GM12878 (cell line): ENCODE data around the gene SUPT4H1. TPM values are rescaled to one million over a fixed set of nuclear protein-coding genes. Genes with fewer than 3 reads are reported as not detected.

Source experiments
- ATAC-seq: fragments of 200-7000 bp; cut with Tn5 transposase; 3 replicates; pipeline ENCODE4 v1.9.1; 2020; ENCODE audit warnings: mild to moderate bottlenecking, moderate library complexity
- BruUV-seq: library from RNA; stranded (reverse); fragments of 400-500 nt; replicated peaks from 2 replicates; lab custom pipeline; 2021; lab: Mats Ljungman, UMichigan
- CTCF ChIA-PET: fragments of 300-600 bp; sonication (Branson Sonifier 250); formaldehyde crosslinking; extraction: SDS; loops from one replicate; lab custom pipeline; 2021; ENCODE audit warnings: inconsistent platforms; lab: Yijun Ruan, JAX
- POLR2A ChIA-PET: fragments of 350-600 bp; formaldehyde crosslinking; extraction: SDS; loops from one replicate; lab custom pipeline; 2021; ENCODE audit warnings: inconsistent platforms; lab: Charles Lee
- RAD21 ChIA-PET: fragments of 300-600 bp; sonication (Branson Sonifier 250); formaldehyde crosslinking; loops from one replicate; lab custom pipeline; 2023; ENCODE audit warnings: antibody characterized with exemption; ENCODE audit not compliant: unreplicated experiment; lab: Charles Lee
- SMC1A ChIA-PET: fragments of 300-600 bp; sonication (Branson Sonifier 250); formaldehyde crosslinking; loops from one replicate; lab custom pipeline; 2023; ENCODE audit not compliant: unreplicated experiment, uncharacterized antibody; lab: Charles Lee
- DNase-seq: peaks from one replicate; pipeline ENCODE4 v3.0.0-alpha.2; 2011; ENCODE audit warnings: low read depth, low spot score
- FAIRE-seq: peaks from 3 replicates; lab custom pipeline; 2011; peaks lifted over from hg19 to GRCh38; lab: Jason Lieb, UNC
- H2AFZ ChIP-seq: 2 replicates; pipeline ENCODE4 v1.6.0; 2011; ENCODE audit warnings: low read depth, low read length, control low read depth; ENCODE audit not compliant: control insufficient read depth
- H3K27ac ChIP-seq: 2 replicates; pipeline ENCODE4 v1.5.1; 2011; ENCODE audit warnings: control low read depth; ENCODE audit not compliant: control insufficient read depth, insufficient read depth
- H3K27me3 ChIP-seq, 2 experiments: replicated peaks in 1 of 2; 2 replicates each; pipeline versions ENCODE4 v1.6.0 to v1.6.1; 2011; ENCODE audit warnings: low read length in 1 of 2; ENCODE audit not compliant: control insufficient read depth in 2 of 2, insufficient read depth in 2 of 2
- H3K36me3 ChIP-seq, 2 experiments: 2 replicates each; pipeline ENCODE4 v1.5.1; 2011; ENCODE audit warnings: low read length in 1 of 2; ENCODE audit not compliant: control insufficient read depth in 2 of 2, insufficient read depth in 2 of 2
- H3K4me1 ChIP-seq: 2 replicates; pipeline ENCODE4 v1.6.1; 2011; ENCODE audit warnings: mild to moderate bottlenecking, low read length, moderate library complexity, mixed read lengths; ENCODE audit not compliant: control insufficient read depth, insufficient read depth
- H3K4me2 ChIP-seq: 2 replicates; pipeline ENCODE4 v1.6.0; 2011; ENCODE audit warnings: control low read depth; ENCODE audit not compliant: control insufficient read depth, insufficient read depth
- H3K4me3 ChIP-seq: fragments of 200-600 bp; sonication (generic); 2 replicates; pipeline ENCODE4 v1.5.1; 2016
- H3K79me2 ChIP-seq: 2 replicates; pipeline ENCODE4 v1.6.0; 2011; ENCODE audit warnings: low read length; ENCODE audit not compliant: control insufficient read depth, insufficient read depth
- H3K9ac ChIP-seq: 2 replicates; pipeline ENCODE4 v1.8.0; 2011; ENCODE audit warnings: low read length, control low read depth, mixed read lengths; ENCODE audit not compliant: control insufficient read depth, insufficient read depth
- H3K9me3 ChIP-seq: replicated peaks from 3 replicates; pipeline ENCODE4 v1.5.1; 2011; ENCODE audit warnings: mild to moderate bottlenecking, low read length; ENCODE audit not compliant: control insufficient read depth, insufficient read depth
- H4K20me1 ChIP-seq: 2 replicates; pipeline ENCODE4 v1.6.0; 2011; ENCODE audit not compliant: control insufficient read depth, insufficient read depth
- ATF7 ChIP-seq: fragments of 450-650 bp; IDR thresholded peaks from 2 replicates; pipeline ENCODE4 v1.6.1; 2016; ENCODE audit warnings: low read depth, mild to moderate bottlenecking
- BMI1 ChIP-seq: fragments of 450-650 bp; IDR thresholded peaks from 2 replicates; pipeline ENCODE4 v1.6.1; 2016; ENCODE audit warnings: mild to moderate bottlenecking, moderate library complexity, borderline replicate concordance
- CHD2 ChIP-seq: IDR thresholded peaks from 2 replicates; pipeline ENCODE4 v1.6.1; 2011; ENCODE audit warnings: low read depth, low read length, improper control_type of control experiment, borderline replicate concordance
- EP300 ChIP-seq, 2 experiments: fragments of 150-350 bp in 1 of 2; IDR thresholded peaks; 2 replicates each; pipeline ENCODE4 v1.6.1; 2011 to 2012; ENCODE audit warnings: low read depth in 2 of 2, low read length in 2 of 2, borderline replicate concordance in 1 of 2, improper control_type of control experiment in 1 of 2, inconsistent platforms in 1 of 2; ENCODE audit not compliant: control insufficient read depth in 1 of 2
- HDAC2 ChIP-seq: fragments of 200-600 bp; sonication (generic); IDR thresholded peaks from 2 replicates; pipeline ENCODE4 v1.6.1; 2017
- JUNB ChIP-seq: IDR thresholded peaks from 2 replicates; pipeline ENCODE4 v1.6.1; 2016; ENCODE audit warnings: antibody characterized with exemption, mild to moderate bottlenecking
- JUND ChIP-seq: IDR thresholded peaks from 2 replicates; pipeline ENCODE4 v1.6.1; 2012; ENCODE audit warnings: low read depth, mild to moderate bottlenecking, low read length, improper control_type of control experiment, moderate library complexity
- MXI1 ChIP-seq: fragments of 150-350 bp; IDR thresholded peaks from 2 replicates; pipeline ENCODE4 v1.6.1; 2011; ENCODE audit warnings: low read depth, mild to moderate bottlenecking, inconsistent platforms, low read length, improper control_type of control experiment
- NFYB ChIP-seq: IDR thresholded peaks from 2 replicates; pipeline ENCODE4 v1.6.1; 2011; ENCODE audit warnings: low read depth, mild to moderate bottlenecking, low read length, improper control_type of control experiment, moderate library complexity; ENCODE audit not compliant: insufficient read depth
- POLR2A ChIP-seq: IDR thresholded peaks from 2 replicates; pipeline ENCODE4 v1.6.1; 2011; ENCODE audit warnings: low read depth, mild to moderate bottlenecking, low read length
- SMAD5 ChIP-seq: IDR thresholded peaks from 2 replicates; pipeline ENCODE4 v1.6.1; 2016; ENCODE audit warnings: antibody characterized with exemption, low read depth
- SPI1 ChIP-seq: IDR thresholded peaks from 2 replicates; pipeline ENCODE4 v1.6.1; 2011; ENCODE audit warnings: low read depth, mild to moderate bottlenecking, low read length, moderate library complexity, borderline replicate concordance; ENCODE audit not compliant: insufficient read depth
- SUZ12 ChIP-seq: fragments of 200-600 bp; sonication (generic); IDR thresholded peaks from one replicate; pipeline ENCODE4 v1.6.1; 2018; ENCODE audit warnings: antibody characterized with exemption, mild to moderate bottlenecking; ENCODE audit not compliant: unreplicated experiment
- YBX1 ChIP-seq: fragments of 450-650 bp; IDR thresholded peaks from 2 replicates; pipeline ENCODE4 v1.6.1; 2016; ENCODE audit warnings: antibody characterized with exemption
- ZSCAN29 ChIP-seq: fragments of 450-650 bp; IDR thresholded peaks from 2 replicates; pipeline ENCODE4 v1.6.1; 2017; ENCODE audit warnings: mild to moderate bottlenecking, moderate library complexity
- WGBS: methylation state at CpG from one replicate; pipeline ENCODE4 v1.1.6; 2016; ENCODE audit warnings: low lambda C conversion rate; ENCODE audit not compliant: insufficient replicate concordance, insufficient coverage; ENCODE audit errors: missing lambda C conversion rate; 5-methylcytosine and 5-hydroxymethylcytosine counted together
- in situ Hi-C: fragments of 300-500 bp; cut with MboI; formaldehyde crosslinking; loops from 9 replicates; pipeline ENCODE4 v1.14.3; 2018; ENCODE audit warnings: mixed read lengths
- intact Hi-C: fragments of 100-400 bp; cut with micrococcal nuclease; formaldehyde crosslinking; loops from one replicate; pipeline ENCODE4 v1.14.2; 2022; ENCODE audit not compliant: unreplicated experiment
- polyA plus RNA-seq, 11 experiments: library from polyadenylated mRNA; depleted of rRNA in 4 of 11; unstranded in 6 of 11; stranded (reverse) in 5 of 11; fragments of >200 nt; fragmentation: Nextera tagmentation in 4 of 11; fragmentation: Illumina TruSeq in 1 of 11; extraction: Ambion mirVana in 4 of 11; extraction: Trizol in 1 of 11; gene quantifications; 1 replicate in 1 of 11; 2 replicates in 10 of 11; pipeline versions ENCODE4 v1.2.1 to v1.2.3, GENCODE V29; 2011 to 2016; ENCODE audit warnings: inconsistent platforms in 2 of 11, missing spikeins in 2 of 11, low read depth in 1 of 11
- total RNA-seq, 4 experiments: library from RNA; depleted of rRNA in 3 of 4; stranded (reverse); fragments of >200 nt in 3 of 4; fragmentation: Illumina TruSeq in 1 of 4; extraction: Trizol in 1 of 4; gene quantifications; 2 replicates each; pipeline versions ENCODE4 v1.2.1 to v1.2.3, GENCODE V29; 2013 to 2021
- TF ChIP-seq, protein P1 (sequence below): fragments of 450-650 bp; conservative IDR thresholded peaks from 2 replicates; pipeline ENCODE4 v1.6.1; 2017; ENCODE audit warnings: mild to moderate bottlenecking, moderate library complexity
- TF ChIP-seq, protein P2 (sequence below): fragments of 450-650 bp; IDR thresholded peaks from 2 replicates; pipeline ENCODE4 v1.6.1; 2016; ENCODE audit warnings: mild to moderate bottlenecking, moderate library complexity, borderline replicate concordance

Gene SUPT4H1
- total and polyA plus RNA-seq, 10 of the 15 experiments (the other 5 are each of a cell fraction or from before 2014, with no cell fraction given): 83.8 to 293 (median 128) TPM

DNA sequence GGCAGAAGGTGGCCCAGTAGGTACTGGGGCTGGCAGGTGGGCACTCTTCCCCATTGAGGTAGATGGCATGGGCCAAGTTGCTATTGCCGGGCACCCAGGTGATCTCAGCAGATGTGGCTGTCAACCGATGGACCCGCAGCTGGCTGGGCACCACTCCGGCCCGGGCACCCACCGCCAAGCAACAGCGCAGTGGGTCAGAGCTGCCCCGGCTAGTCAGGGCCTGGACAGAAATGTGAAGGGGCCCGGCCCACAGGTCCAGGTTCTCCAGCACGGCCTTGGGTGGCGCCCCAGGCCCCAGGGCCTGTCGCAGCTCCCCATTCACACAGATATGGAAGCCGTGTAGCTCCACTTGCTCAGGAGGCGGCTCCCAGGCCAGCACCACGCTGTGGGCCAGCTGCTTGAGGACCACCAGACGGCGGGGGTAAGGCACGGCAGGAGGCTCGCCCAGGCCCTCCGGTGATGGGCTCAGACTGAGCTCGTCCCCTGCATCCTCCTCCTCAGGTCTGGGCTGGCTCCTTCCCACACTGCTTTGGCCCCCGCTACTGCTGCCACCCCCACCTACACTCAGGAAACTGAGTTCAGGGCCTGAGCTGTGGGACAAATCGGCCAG is 39.9 kb downstream of the SUPT4H1 start:
- Histone ChIP-seq H3K27ac (no peak overlapping the region), H3K27me3 (no peaks in the 10 kb centered on the region), H3K4me3 (no peak overlapping the region), H4K20me1 (no peaks in the 10 kb centered on the region), H3K9ac (no peak overlapping the region), H2AFZ (no peak overlapping the region), H3K9me3 (no peaks in the 10 kb centered on the region), H3K4me2 (no peak overlapping the region), H3K79me2 (no peaks in the 10 kb centered on the region), H3K36me3 (0 out of 4 replicates have a peak, but pooled peaks cover 0 to 1% of the 10 kb centered on the region in 2 experiments), H3K4me1 (no peaks in the 10 kb centered on the region)
- no peak for ATAC-seq
- CTCF ChIA-PET: interaction anchor here (0.6 to 6.5 kb wide), 3 partner anchors 8 to 693 kb away, joined by 3 to 163 read pairs (median 56); no protein-coding TSS in a partner anchor
- RAD21 ChIA-PET: interaction anchor here (1.0 kb wide), 1 partner anchor 33 kb away, joined by 6 read pairs; no protein-coding TSS in a partner anchor
- no peak for DNase-seq
- intact Hi-C loops (no loop called here), in situ Hi-C loops (no loop called here)
- POLR2A ChIA-PET: no interaction called here
- FAIRE-seq: no peak
- no TSS peak for BruUV-seq
- SMC1A ChIA-PET: interaction anchor here (12.9 kb wide), 1 partner anchor 32 kb away, joined by 249 read pairs; no protein-coding TSS in a partner anchor
- 76% methylated on average over 22 of the region's 23 CpGs for WGBS
- TF ChIP-seq MXI1 (no peak), YBX1 (no peak), BMI1 (no peak), ZSCAN29 (no peak), POLR2A (no peak), ATF7 (no peak), SUZ12 (no peak), JUNB (no peak), JUND (no peak), SMAD5 (no peak), HDAC2 (no peak), EP300 (IDR thresholded peaks at IDR 0.05; ENCODE audit: borderline replicate concordance in 1 of 2, control insufficient read depth in 1 of 2, low read depth in 2 of 2, low read length in 2 of 2) (no peak), CHD2 (no peak), SPI1 (no peak), NFYB (no peak)
- TF ChIP-seq, protein P1, sequence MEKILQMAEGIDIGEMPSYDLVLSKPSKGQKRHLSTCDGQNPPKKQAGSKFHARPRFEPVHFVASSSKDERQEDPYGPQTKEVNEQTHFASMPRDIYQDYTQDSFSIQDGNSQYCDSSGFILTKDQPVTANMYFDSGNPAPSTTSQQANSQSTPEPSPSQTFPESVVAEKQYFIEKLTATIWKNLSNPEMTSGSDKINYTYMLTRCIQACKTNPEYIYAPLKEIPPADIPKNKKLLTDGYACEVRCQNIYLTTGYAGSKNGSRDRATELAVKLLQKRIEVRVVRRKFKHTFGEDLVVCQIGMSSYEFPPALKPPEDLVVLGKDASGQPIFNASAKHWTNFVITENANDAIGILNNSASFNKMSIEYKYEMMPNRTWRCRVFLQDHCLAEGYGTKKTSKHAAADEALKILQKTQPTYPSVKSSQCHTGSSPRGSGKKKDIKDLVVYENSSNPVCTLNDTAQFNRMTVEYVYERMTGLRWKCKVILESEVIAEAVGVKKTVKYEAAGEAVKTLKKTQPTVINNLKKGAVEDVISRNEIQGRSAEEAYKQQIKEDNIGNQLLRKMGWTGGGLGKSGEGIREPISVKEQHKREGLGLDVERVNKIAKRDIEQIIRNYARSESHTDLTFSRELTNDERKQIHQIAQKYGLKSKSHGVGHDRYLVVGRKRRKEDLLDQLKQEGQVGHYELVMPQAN: no peak
- TF ChIP-seq, protein P2, sequence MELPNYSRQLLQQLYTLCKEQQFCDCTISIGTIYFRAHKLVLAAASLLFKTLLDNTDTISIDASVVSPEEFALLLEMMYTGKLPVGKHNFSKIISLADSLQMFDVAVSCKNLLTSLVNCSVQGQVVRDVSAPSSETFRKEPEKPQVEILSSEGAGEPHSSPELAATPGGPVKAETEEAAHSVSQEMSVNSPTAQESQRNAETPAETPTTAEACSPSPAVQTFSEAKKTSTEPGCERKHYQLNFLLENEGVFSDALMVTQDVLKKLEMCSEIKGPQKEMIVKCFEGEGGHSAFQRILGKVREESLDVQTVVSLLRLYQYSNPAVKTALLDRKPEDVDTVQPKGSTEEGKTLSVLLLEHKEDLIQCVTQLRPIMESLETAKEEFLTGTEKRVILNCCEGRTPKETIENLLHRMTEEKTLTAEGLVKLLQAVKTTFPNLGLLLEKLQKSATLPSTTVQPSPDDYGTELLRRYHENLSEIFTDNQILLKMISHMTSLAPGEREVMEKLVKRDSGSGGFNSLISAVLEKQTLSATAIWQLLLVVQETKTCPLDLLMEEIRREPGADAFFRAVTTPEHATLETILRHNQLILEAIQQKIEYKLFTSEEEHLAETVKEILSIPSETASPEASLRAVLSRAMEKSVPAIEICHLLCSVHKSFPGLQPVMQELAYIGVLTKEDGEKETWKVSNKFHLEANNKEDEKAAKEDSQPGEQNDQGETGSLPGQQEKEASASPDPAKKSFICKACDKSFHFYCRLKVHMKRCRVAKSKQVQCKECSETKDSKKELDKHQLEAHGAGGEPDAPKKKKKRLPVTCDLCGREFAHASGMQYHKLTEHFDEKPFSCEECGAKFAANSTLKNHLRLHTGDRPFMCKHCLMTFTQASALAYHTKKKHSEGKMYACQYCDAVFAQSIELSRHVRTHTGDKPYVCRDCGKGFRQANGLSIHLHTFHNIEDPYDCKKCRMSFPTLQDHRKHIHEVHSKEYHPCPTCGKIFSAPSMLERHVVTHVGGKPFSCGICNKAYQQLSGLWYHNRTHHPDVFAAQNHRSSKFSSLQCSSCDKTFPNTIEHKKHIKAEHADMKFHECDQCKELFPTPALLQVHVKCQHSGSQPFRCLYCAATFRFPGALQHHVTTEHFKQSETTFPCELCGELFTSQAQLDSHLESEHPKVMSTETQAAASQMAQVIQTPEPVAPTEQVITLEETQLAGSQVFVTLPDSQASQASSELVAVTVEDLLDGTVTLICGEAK: no peak
